Activated CD4-positive, alpha-beta memory T cell treated with anti-CD3 and anti-CD28 coated beads, Interleukin-2, amount 10 ng/mL, durations not matched to agents 7 days and 5 days (primary cell): ENCODE results near the gene RUVBL1. TPM values are rescaled to one million over a fixed set of nuclear protein-coding genes. Genes with fewer than 3 reads are reported as not detected.

Experiments used
- CTCF ChIA-PET: fragments of 350-600 bp; sonication (Branson Sonifier 250); formaldehyde crosslinking; loops from one replicate; lab custom pipeline; 2021; ENCODE audit warnings: antibody characterized with exemption, inconsistent platforms; lab: Charles Lee
- POLR2A ChIA-PET: fragments of 350-600 bp; sonication (Branson Sonifier 250); formaldehyde crosslinking; loops from one replicate; lab custom pipeline; 2021; ENCODE audit warnings: antibody characterized with exemption; lab: Charles Lee
- DNase-seq: peaks from one replicate; pipeline ENCODE4 v3.0.0-alpha.2; 2020
- H3K27ac Mint-ChIP-seq: one replicate; pipeline ENCODE4 v1.8.0; 2021; ENCODE audit warnings: mild to moderate bottlenecking, mixed read lengths
- H3K27me3 Mint-ChIP-seq: one replicate; pipeline ENCODE4 v1.8.0; 2021; ENCODE audit warnings: mixed read lengths
- H3K36me3 Mint-ChIP-seq: one replicate; pipeline ENCODE4 v1.8.0; 2021; ENCODE audit warnings: low read depth, mixed read lengths
- H3K4me1 Mint-ChIP-seq: one replicate; pipeline ENCODE4 v1.8.0; 2021; ENCODE audit warnings: mixed read lengths
- H3K4me3 Mint-ChIP-seq: one replicate; pipeline ENCODE4 v1.8.0; 2021; ENCODE audit warnings: mild to moderate bottlenecking, mixed read lengths
- H3K9me3 Mint-ChIP-seq: one replicate; pipeline ENCODE4 v1.8.0; 2021; ENCODE audit warnings: mixed read lengths
- total RNA-seq, 2 experiments: library from RNA; stranded (reverse); gene quantifications; one replicate each; pipeline ENCODE4 v1.2.3, GENCODE V29; 2021

RUVBL1 gene
- total RNA-seq, 2 experiments from 2014 or later: 56.3 to 62.3 TPM

DNA sequence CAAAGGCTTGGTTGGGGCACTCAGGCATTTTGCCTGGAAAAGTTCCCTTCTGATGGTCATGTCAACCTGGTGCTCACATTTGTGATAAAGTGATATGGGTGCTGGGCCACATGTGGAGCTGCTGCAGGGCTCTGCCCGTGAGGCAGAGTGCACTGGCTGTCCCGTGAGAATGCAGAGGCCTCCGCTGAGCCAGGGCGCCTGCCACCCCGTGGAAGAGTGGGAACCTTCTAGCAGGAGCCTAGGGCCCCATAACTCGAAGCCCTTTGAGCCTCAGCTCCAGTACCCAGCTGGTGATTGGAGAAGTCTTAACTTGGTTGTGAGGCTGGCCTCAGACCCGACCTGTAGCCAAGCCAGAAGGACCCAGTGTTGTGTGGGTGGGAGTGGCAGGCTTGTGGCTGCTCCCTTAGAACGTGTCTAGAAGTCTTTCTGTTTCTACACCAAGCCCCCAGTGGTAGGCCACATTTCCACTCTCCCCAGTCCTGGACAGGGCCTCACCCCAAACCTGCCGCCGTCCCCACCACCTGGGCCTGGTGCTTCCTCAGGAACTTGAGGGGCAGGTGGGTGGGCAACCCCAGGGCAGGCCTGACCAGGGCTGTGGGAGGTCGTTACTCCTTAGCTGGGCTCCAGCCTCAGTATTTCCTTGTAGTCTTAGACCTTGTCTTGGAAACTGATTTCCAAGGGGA is 51.7 kb downstream of the RUVBL1 start:
- CTCF ChIA-PET: interaction anchor here (1.4 kb wide), 1 partner anchor 62 kb away, joined by 4 read pairs; no protein-coding TSS in a partner anchor
- H3K27me3 Mint-ChIP-seq: no peaks in the 10 kb centered on the region

DNA sequence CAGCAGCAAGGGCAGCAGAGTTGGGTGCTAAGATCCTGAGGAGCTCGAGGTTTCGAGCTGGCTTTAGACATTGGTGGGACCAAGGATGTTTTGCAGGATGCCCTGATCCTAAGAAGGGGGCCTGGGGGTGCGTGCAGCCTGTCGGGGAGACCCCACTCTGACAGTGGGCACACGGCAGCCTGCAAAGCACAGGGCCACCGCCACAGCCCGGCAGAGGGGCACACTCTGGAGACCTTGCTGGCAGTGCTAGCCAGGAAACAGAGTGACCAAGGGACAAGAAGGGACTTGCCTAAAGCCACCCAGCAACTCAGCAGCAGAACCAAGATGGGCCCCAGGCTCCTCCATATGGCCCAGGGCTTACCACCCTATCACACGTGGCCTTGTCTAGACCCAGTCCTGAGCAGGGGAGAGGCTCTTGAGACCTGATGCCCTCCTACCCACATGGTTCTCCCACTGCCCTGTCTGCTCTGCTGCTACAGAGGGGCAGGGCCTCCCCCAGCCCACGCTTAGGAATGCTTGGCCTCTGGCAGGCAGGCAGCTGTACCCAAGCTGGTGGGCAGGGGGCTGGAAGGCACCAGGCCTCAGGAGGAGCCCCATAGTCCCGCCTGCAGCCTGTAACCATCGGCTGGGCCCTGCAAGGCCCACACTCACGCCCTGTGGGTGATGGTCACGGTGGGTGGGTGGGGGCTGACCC is 52.6 kb downstream of the RUVBL1 start:
- Mint-ChIP-seq H3K9me3 (no peaks in the 10 kb centered on the region), H3K27me3 (no peaks in the 10 kb centered on the region), H3K27ac (no peak overlapping the region), H3K4me3 (no peak overlapping the region), H3K36me3 (peaks cover 49% of the 10 kb centered on the region), H3K4me1 (peaks cover 11% of the 10 kb centered on the region)
- ChIA-PET CTCF (interaction anchor here (0.8 to 1.4 kb wide), 3 partner anchors 9 to 62 kb away, joined by 3 to 4 read pairs (median 3); no protein-coding TSS in a partner anchor), POLR2A (interaction anchor here (1.1 to 1.3 kb wide), 2 partner anchors 15 to 17 kb away, joined by 3 to 4 read pairs; no protein-coding TSS in a partner anchor)
- DNase-seq: no peak

More for the DNA sequence above, 51.7 kb downstream of the RUVBL1 start:
- POLR2A ChIA-PET: interaction anchor here (1.3 kb wide), 1 partner anchor 18 kb away, joined by 4 read pairs; no protein-coding TSS in a partner anchor
- Mint-ChIP-seq H3K27ac (no peak overlapping the region), H3K4me1 (peaks cover 17% of the 10 kb centered on the region), H3K9me3 (no peaks in the 10 kb centered on the region), H3K36me3 (peaks cover 40% of the 10 kb centered on the region), H3K4me3 (no peak overlapping the region)
- no peak for DNase-seq

DNA sequence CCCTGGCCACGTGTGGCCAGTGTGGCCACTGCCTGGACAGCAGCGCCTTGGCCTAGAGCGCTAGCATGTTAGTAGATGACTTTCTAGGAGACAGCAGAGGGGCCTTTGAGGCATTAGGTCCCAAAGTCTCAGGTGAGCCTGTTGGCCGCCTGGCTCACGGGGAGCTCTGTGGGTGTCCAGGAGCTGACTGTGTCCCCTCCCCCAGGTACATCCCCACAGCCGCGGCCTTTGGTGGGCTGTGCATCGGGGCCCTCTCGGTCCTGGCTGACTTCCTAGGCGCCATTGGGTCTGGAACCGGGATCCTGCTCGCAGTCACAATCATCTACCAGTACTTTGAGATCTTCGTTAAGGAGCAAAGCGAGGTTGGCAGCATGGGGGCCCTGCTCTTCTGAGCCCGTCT is 54.3 kb downstream of the RUVBL1 start:
- no peak overlapping the region for H3K27ac Mint-ChIP-seq
- H3K4me1 Mint-ChIP-seq: no peaks in the 10 kb centered on the region
- no peak for DNase-seq
- ChIA-PET POLR2A (interaction anchor here (1.4 to 1.6 kb wide), 2 partner anchors 16 to 54 kb away, joined by 3 to 5 read pairs; partner anchors contain the start of gene RUVBL1), CTCF (interaction anchor here (1.2 to 3.9 kb wide), 3 partner anchors 13 to 64 kb away, joined by 3 to 12 read pairs (median 5); no protein-coding TSS in a partner anchor)
- peaks cover 60% of the 10 kb centered on the region for H3K36me3 Mint-ChIP-seq
- no peaks in the 10 kb centered on the region for H3K9me3 Mint-ChIP-seq
- no peak overlapping the region for H3K4me3 Mint-ChIP-seq
- H3K27me3 Mint-ChIP-seq: no peaks in the 10 kb centered on the region

DNA sequence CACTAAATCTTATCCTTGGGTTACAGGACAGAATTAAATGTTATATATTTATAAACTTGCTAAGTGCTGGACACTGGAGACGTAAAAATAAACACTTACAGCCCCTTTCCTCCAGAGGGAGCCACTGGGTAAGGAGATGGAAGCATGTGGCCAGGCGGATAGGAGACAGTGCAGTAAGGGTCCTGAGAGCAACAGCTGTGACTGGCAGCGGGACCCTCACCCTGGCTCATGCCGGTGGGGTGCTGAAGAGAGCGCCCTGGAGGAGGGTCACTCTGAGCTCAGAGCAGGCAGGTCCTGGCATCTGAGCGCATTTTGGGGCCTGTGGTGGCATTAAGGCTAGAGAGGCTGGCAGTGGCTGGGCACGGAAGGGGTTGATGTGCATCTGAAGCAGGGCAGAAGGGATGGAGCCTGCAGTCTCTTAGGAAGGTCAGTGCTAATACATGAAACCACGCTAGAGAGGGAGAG is 55.4 kb downstream of the RUVBL1 start:
- H3K27ac Mint-ChIP-seq: no peak overlapping the region
- H3K27me3 Mint-ChIP-seq: no peaks in the 10 kb centered on the region
- CTCF ChIA-PET: interaction anchor here (1.7 to 3.9 kb wide), 2 partner anchors 12 to 65 kb away, joined by 5 to 12 read pairs; no protein-coding TSS in a partner anchor
- no peak overlapping the region for H3K4me3 Mint-ChIP-seq
- POLR2A ChIA-PET: interaction anchor here (1.2 to 1.4 kb wide), 2 partner anchors 45 to 55 kb away, joined by 3 read pairs; partner anchors contain the start of gene RUVBL1
- H3K4me1 Mint-ChIP-seq: no peaks in the 10 kb centered on the region
- peaks cover 66% of the 10 kb centered on the region for H3K36me3 Mint-ChIP-seq
- DNase-seq: no peak
- no peaks in the 10 kb centered on the region for H3K9me3 Mint-ChIP-seq

DNA sequence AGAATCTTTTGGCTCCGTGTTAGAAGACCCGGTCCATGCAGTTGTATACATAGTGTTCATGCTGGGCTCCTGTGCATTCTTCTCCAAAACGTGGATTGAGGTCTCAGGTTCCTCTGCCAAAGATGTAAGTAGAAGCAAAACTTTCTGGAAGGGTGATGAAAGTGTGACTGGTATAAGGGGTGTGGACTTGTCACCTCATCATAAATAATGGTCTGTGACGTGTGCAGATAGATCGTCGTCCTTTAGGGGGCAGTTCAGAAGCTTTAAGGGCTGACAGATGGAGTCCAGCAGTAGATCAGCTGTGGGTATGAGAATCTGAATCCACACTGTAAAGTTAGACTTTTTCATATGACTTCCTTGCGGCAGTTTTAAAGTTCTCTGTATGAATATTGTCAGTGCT is 56.1 kb downstream of the RUVBL1 start:
- Mint-ChIP-seq H3K4me3 (no peak overlapping the region), H3K4me1 (no peaks in the 10 kb centered on the region), H3K27me3 (no peaks in the 10 kb centered on the region), H3K36me3 (peaks cover 73% of the 10 kb centered on the region), H3K9me3 (no peaks in the 10 kb centered on the region), H3K27ac (no peak overlapping the region)
- ChIA-PET CTCF (interaction anchor here (1.3 to 3.9 kb wide), 3 partner anchors 11 to 66 kb away, joined by 3 to 12 read pairs (median 5); no protein-coding TSS in a partner anchor), POLR2A (interaction anchor here (1.2 kb wide), 1 partner anchor 46 kb away, joined by 3 read pairs; no protein-coding TSS in a partner anchor)
- no peak for DNase-seq

DNA sequence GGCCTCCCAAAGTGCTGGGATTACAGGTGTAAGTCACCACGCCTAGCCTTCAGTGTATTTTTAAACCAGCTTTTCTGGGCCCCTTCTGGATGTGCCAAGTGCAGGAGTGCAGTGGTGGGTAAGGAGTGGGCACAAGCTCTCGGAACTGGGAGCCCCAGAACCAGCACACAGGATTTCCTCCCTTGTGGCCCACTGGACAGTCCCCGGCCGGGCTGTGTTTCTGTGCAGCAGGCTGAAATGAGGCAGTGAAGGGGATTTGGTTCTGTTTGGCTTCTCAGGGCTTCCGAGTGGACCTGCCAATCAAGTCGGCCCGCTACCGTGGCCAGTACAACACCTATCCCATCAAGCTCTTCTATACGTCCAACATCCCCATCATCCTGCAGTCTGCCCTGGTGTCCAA is 56.9 kb downstream of the RUVBL1 start:
- CTCF ChIA-PET: interaction anchor here (1.3 to 3.9 kb wide), 3 partner anchors 9 to 29 kb away, joined by 3 to 12 read pairs (median 3); no protein-coding TSS in a partner anchor
- POLR2A ChIA-PET: interaction anchor here (5.6 kb wide), 1 partner anchor 12 kb away, joined by 32 read pairs; the partner anchor contains the start of gene SEC61A1
- Mint-ChIP-seq H3K9me3 (no peaks in the 10 kb centered on the region), H3K4me3 (no peak overlapping the region), H3K36me3 (peaks cover 81% of the 10 kb centered on the region), H3K27me3 (no peaks in the 10 kb centered on the region), H3K27ac (no peak overlapping the region), H3K4me1 (peaks cover 2% of the 10 kb centered on the region)
- no peak for DNase-seq

DNA sequence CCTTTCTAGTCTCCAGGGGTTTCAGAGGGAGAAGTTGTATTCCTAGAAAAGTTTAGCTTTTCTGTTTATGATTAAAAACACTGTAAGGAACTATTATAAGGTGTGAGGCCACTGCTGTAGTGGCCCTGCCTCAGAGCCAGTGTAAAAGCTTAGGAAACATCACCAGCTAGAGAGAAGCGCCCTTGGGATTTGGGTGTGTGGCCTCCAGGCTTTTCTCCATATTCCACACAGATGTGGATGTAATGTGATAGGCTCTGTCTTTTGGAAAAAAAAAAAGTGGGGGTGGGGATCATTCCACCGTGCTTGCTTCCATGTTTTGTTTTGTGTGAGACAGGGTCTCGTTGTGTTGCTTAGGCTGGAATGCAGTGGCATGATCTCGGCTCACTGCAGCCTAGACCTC is 57.5 kb downstream of the RUVBL1 start:
- POLR2A ChIA-PET: interaction anchor here (5.6 kb wide), 1 partner anchor 11 kb away, joined by 32 read pairs; the partner anchor contains the start of gene SEC61A1
- peaks cover 87% of the 10 kb centered on the region for H3K36me3 Mint-ChIP-seq

DNA sequence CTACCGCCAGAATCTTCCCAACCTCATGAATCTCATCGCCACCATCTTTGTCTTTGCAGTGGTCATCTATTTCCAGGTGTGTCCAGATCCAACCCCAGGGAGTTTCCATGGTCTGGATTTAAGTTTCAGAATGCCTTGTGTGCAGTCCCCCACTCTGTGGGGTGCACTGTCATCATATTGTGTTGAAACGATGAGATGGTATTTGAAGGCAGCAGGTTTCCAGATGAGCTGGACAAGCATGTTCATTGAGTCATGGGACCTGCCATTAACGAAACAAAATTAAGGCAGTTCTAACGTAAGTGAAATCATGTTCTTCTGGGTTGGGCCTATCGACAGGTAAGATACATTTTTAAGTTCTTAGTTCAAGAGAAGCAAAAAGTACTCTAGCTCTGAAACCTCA is 58.6 kb downstream of the RUVBL1 start:
- H3K4me3 Mint-ChIP-seq: no peak overlapping the region
- H3K27me3 Mint-ChIP-seq: no peaks in the 10 kb centered on the region
- no peak for DNase-seq
- POLR2A ChIA-PET: interaction anchor here (5.6 kb wide), 1 partner anchor 10 kb away, joined by 32 read pairs; the partner anchor contains the start of gene SEC61A1
- peaks cover 89% of the 10 kb centered on the region for H3K36me3 Mint-ChIP-seq
- H3K27ac Mint-ChIP-seq: no peak overlapping the region
- H3K9me3 Mint-ChIP-seq: no peaks in the 10 kb centered on the region
- CTCF ChIA-PET: interaction anchor here (0.6 to 1.5 kb wide), 6 partner anchors 9 to 144 kb away, joined by 3 to 4 read pairs (median 3); no protein-coding TSS in a partner anchor
- peaks cover 4% of the 10 kb centered on the region for H3K4me1 Mint-ChIP-seq

More for the DNA sequence above, 57.5 kb downstream of the RUVBL1 start:
- DNase-seq: no peak
- no peaks in the 10 kb centered on the region for H3K9me3 Mint-ChIP-seq
- peaks cover 4% of the 10 kb centered on the region for H3K4me1 Mint-ChIP-seq
- CTCF ChIA-PET: interaction anchor here (1.0 to 1.5 kb wide), 4 partner anchors 8 to 67 kb away, joined by 3 to 4 read pairs (median 3); no protein-coding TSS in a partner anchor
- no peak overlapping the region for H3K27ac Mint-ChIP-seq
- H3K27me3 Mint-ChIP-seq: no peaks in the 10 kb centered on the region
- no peak overlapping the region for H3K4me3 Mint-ChIP-seq

DNA sequence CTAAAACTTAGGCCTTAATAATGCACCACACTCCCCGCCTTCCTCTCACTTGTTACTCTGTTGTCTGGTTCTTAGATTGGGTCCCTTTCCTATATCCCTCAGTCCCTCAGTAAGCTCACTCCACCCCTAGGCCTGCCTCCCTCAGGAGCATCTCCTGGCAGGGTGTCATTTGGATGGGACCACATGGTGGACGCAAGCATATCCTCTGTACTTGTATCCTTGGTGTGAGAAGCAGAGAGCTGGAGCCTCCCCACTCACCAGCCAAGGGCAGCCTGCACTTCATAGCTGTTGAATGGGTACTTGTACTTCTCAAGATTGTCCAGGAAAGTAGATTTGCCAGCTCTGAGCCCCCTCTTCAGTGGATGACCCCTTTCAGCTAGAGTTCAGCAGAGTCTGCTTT is 59.7 kb downstream of the RUVBL1 start:
- H3K27ac Mint-ChIP-seq: no peak overlapping the region
- DNase-seq: no peak
- no peak overlapping the region for H3K4me3 Mint-ChIP-seq
- ChIA-PET POLR2A (interaction anchor here (5.6 kb wide), 1 partner anchor 9 kb away, joined by 32 read pairs; the partner anchor contains the start of gene SEC61A1), CTCF (interaction anchor here (1.1 kb wide), 1 partner anchor 10 kb away, joined by 4 read pairs; no protein-coding TSS in a partner anchor)
- peaks cover 6% of the 10 kb centered on the region for H3K4me1 Mint-ChIP-seq
- H3K27me3 Mint-ChIP-seq: no peaks in the 10 kb centered on the region
- H3K9me3 Mint-ChIP-seq: no peaks in the 10 kb centered on the region
- H3K36me3 Mint-ChIP-seq: peaks cover 89% of the 10 kb centered on the region

DNA sequence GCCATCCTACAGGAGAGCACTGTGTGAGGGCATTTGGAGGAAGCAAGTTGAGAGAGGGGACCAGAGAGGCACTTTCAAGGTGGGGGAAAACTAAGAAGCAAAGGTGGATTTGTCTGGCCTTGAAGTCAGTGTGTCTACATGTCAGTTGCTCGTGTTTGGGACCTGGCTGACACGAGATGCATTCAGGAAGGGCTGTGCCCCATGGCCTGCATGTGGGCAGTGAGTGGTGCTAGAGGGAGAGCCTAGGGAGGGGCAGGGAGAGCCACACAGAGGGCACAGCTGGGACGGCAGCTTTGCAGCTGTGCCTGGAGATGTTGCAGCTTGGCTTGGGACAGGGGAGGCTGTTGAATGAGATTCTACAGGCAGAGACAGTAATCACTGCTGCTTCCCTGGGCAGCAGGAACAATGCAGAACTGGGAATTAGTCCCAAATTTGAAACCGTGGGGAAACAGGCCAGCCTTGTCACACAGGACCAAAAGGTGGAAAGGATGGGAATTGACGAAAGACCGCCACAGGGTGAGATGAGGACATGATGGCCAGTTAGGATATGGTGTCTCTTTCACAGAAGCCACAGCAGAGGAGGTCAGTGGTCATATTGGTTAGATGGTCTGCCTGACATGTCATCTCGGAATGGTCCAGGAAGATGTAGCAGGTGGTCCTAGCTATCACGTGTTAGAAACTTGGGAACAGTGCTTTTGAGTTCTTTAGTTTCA is 61.4 kb downstream of the RUVBL1 start:
- H3K27ac Mint-ChIP-seq: peak overlapping the region; percentile 5
- CTCF ChIA-PET: no interaction called here
- no peaks in the 10 kb centered on the region for H3K9me3 Mint-ChIP-seq
- peaks cover 81% of the 10 kb centered on the region for H3K36me3 Mint-ChIP-seq
- no peaks in the 10 kb centered on the region for H3K27me3 Mint-ChIP-seq
- POLR2A ChIA-PET: interaction anchor here (5.6 kb wide), 1 partner anchor 8 kb away, joined by 32 read pairs; the partner anchor contains the start of gene SEC61A1
- H3K4me3 Mint-ChIP-seq: no peak overlapping the region
- no peak for DNase-seq
- H3K4me1 Mint-ChIP-seq: peaks cover 6% of the 10 kb centered on the region

DNA sequence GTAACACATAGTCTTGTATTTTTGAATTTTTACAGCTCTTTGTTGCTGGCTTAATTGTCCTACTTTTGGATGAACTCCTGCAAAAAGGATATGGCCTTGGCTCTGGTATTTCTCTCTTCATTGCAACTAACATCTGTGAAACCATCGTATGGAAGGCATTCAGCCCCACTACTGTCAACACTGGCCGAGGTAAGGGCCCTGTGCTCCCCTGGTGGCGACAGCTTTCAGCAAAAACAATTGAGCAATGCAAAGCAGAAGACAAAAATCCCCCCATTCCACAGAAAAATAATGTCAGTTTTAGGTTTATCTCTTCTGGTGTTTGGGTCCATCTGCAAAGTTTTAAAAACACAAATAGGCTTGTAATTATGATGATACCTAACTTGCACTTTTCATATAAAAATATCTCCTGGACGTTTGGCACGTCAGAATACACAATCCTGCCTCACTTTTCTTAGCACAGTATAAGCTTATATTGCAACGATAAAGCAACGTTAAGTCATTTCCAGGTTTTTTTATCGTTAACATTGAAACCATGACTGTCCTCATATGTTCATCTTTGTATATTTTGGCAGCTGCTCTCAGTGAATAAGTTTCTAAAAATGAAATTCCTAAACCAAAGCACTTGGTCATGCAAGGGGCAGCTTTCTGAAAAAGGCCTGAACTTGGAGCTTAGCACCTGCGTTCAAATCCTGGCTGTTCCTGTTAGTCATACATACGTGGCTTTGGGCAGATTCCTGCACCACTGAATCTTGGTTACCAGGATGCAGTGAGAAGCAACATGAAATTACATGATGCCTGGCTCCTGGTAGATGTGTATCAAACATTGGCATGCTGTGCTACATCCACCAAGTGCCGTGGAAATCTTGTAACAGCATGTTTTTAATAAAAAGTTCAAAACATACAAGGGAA is 62.9 kb downstream of the RUVBL1 start:
- Mint-ChIP-seq H3K36me3 (peaks cover 80% of the 10 kb centered on the region), H3K4me1 (peaks cover 13% of the 10 kb centered on the region), H3K9me3 (no peaks in the 10 kb centered on the region), H3K4me3 (no peak overlapping the region), H3K27me3 (no peaks in the 10 kb centered on the region), H3K27ac (no peak overlapping the region)
- ChIA-PET CTCF (no interaction called here), POLR2A (interaction anchor here (0.8 kb wide), 1 partner anchor 9 kb away, joined by 3 read pairs; no protein-coding TSS in a partner anchor)
- no peak for DNase-seq
